ELF-1 (cell line): ENCODE results near the gene MYH14.
A peak's percentile ranks its signal among the peaks of the same experiment; 100 is the strongest.
"Not testable (repeated sequence)": the region's sequence is repeated elsewhere in the genome, so short reads cannot be mapped to it uniquely, and the experiment has no call there.

Experiments used
- DNase-seq: peaks from one replicate; pipeline ENCODE4 v3.0.0-alpha.2; 2016; ENCODE audit warnings: low read depth, low spot score

MYH14 gene

GRCh38 chr19:50318438-50318837 lies 115.0 kb downstream of the MYH14 start:
- DNase-seq, result no peak

DNA sequence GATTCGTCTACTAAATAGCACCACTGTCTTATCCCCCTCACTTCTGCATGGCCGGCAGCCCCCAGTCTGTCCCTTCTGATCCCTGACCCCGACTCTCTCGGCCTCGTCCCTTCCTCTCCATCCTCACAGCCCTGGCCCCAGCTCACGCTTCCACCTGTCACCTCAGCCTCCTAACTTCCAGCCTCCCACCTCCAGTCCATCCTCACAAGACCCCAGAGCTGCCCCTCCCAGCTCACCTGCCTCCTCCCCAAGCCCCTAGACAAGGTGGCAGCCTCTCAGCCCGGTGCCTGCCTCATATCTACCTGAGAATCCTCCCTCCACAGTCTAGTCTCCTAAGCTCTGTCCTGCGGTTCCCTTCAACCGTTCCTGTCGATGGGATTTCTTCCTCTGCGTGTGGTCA lies 115.7 kb downstream of the MYH14 start:
- DNase-seq, result no peak

- DNase-seq, result no peak
These were observed 116.6 kb downstream of the MYH14 start for GRCh38 chr19:50320051-50320450.

DNA sequence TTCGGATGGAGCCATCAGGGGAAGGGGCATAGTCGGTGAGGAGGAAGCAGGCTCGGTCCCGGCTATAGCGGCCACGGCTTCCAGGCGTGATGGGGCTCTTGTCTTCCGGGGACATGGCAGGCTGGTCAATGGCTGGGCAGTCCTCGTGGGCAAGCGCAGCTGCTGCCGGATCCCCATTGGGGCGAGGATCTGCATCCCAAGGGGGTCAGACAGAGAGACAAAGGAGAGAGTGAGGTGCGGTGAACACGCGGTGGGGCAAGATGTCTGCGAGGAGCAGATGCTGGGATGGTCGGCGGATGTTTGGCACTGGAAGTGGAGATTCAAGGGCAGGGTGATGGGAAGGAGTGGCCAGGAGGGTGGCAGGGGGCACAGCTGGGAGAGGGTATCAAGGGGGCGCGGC lies 117.2 kb downstream of the MYH14 start:
- DNase-seq, result no peak

DNA sequence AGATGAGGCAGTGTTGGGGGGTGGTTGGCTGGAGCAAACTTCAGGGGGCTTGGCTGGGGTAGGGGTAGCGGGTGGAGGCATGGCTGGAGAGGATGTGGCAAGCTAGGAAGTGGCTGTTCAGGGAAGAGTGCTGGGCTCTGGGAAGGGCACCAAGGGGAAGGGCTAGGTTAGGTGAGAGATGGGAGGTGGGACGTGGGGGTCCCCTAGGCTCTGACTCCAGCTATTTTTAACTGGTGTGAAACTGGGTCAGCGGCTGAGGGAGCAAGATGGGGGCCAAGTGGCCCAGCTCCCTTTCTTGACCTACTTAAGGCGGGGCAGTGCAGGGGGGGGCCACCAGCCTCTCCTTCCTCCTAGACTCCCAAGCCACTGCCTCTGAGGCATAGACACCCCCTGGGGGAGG lies 118.4 kb downstream of the MYH14 start:
- DNase-seq, result no peak

DNA sequence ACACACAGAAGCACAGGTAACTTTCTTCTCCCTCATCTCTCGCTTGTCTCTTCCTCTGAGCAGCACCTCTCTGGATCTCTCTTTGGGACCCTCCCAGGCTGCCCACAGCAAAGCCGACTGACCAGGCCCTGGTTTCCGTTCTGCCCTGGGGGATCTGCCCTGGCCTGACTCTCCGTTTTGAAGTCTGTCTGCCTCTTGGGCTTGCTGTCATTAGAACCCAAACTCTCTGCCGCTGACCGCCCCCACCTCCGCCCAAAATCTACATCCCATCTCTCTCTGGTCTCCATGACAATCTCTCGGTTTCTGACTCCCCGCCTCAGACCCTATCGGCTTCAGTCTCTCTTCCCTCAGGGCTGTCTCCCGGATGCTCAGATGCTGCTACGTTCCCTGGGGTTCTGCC lies 118.8 kb downstream of the MYH14 start:
- no peak for DNase-seq

DNA sequence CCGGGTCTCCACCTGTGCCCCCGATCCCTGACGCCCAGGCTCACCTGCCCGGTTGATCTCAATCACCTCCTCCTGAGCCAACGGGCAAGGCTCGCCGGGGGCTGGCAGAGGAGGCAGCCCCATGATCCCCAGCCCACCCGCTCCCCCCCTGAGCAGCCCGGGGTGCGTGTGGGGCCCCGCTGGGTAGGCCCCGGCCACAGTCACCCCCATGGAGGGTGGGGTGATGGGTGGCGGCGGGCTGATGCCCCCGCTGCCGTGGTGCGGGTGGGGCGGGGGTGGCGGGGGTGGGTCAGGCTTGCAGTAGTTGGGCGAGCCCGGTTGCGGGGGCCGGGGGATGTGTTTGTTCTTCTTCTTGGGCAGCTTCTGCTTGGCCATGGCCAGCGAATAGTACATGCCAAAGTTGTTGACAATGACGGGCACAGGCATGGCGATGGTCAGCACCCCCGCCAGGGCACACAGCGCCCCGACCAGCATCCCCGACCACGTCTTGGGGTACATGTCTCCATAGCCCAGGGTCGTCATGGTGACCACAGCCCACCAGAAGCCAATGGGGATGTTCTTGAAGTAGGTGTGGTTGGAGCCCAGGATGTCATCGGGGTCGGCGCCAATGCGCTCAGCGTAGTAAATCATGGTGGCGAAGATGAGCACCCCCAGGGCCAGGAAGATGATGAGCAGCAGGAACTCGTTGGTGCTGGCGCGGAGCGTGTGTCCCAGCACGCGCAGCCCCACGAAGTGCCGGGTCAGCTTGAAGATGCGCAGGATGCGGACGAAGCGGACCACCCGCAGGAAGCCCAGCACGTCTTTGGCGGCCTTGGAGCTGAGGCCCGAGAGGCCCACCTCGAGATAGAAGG lies 119.7 kb downstream of the MYH14 start:
- DNase-seq, result no peak

DNA sequence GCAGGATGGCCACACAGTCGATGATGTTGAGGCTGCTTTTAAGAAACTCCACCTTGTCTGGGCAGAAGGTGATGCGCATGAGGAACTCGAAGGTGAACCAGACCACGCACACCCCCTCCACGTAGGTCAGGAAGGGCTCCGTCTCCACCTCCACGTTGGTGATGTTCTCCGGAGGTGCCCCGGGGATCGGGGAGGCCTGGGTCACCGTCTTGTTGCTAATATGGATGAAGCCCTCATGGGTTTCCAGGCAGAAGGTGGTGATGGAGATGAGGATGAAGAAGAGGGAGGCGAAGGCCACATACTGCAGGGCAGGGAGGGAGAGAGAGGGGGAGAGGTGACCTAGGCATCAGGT lies 120.3 kb downstream of the MYH14 start:
- DNase-seq, result no peak

DNA sequence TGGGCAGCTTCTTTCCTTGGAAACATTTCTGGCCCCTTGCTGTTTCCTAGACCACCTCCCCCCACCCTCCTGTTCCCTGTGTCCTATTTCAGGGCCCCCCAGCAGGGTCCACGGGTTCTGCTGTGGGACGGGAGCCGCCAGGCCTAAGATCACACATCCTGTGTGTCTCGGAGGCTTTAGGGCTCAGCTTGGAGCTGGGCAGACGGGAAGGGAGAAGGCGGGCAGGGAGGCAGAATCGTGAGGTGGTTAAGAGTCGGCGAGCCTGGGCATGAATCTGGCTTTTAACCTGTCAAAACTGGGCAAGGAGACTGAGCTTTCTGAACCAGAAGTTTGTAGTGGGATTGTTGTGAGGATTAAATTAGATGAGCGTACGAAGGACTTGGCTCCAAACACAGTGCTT lies 120.9 kb downstream of the MYH14 start:
- no peak for DNase-seq

GRCh38 chr19:50325310-50326100 lies 122.1 kb downstream of the MYH14 start:
- peak; percentile 96 for DNase-seq

DNA sequence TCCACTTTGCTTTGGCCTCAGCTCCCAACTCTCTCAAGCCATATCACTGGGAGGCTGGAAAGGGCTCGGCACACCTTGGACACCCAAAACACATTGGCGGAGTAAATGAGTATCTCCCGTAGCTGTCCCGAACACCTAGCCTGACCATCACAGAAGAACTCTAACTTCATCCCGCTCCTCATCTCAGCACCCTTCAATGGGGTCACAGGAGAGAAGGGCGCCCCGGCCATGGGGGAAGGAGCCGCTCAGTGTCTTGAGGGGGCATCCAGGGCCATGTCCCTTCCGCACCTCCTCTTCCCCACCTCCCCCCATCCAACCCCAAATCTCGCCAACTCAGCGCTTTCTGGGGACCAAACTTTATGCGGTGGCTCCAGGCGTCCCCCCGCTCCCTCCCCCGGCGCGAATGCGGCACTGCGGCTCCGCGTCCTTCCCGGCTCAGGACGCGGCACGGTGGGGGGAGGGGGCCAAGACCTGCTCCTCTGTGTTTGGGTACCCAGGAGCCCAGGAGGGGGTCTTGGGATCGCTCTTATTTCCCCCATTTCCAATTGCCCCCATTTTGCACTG lies 122.8 kb downstream of the MYH14 start:
- no peak for DNase-seq

DNA sequence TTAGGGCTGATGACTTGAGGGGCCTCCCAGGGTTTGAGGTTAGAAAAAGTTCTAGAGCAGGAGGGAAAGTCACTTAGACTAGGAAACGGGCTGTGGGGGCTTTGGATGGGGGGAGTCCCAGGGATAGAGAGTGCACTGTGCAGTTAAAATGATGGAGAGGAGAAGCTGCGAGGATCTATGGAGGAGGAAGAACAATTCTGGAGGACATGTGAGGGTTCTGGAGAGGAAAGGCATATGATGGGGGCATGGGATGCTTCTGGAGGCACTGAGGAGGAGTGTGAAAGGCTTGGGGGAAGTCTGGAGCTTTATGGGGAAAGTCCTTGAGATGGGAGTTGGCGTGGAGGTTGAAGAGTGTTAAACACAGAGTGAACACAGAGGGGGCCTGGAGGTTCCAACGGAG lies 123.6 kb downstream of the MYH14 start:
- no peak for DNase-seq

DNA sequence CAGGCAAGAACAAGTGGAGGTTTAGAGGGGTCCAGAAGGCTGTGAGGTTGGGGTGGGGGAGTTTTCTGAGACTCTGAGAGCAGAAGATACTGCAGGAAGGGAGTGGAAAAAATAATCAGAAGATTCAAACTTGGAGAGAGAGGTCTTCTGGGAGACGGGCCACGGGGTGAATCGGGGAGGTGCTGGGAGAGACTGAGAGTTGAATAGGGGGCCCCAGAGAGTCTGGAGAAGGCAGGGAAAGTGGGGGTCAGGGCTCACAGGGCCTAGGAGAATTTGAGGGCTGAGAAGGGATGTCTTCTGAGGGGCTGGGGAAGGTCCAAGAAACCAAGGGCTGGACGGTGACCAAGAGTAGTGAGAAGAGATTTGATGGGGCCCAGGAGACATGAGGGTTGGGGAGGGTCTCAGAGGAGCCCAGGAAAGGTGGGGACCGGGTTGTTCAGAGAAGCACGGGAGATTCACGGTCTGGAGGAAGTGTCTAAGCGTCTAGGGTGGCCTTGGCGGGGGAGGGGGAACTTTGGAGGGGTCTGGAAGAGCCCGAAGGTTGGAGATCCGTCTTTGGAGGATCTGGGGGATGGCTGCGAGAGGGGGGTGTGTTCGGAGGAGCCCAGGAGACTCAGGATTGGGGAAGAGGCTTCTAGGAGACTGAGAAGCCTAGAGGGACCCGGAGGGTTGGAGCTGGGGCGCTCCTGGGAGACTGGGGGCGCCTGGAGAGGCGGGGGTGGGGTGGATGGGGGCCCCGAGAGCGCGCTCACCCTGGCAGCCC lies 124.2 kb downstream of the MYH14 start:
- DNase-seq, result no peak

DNA sequence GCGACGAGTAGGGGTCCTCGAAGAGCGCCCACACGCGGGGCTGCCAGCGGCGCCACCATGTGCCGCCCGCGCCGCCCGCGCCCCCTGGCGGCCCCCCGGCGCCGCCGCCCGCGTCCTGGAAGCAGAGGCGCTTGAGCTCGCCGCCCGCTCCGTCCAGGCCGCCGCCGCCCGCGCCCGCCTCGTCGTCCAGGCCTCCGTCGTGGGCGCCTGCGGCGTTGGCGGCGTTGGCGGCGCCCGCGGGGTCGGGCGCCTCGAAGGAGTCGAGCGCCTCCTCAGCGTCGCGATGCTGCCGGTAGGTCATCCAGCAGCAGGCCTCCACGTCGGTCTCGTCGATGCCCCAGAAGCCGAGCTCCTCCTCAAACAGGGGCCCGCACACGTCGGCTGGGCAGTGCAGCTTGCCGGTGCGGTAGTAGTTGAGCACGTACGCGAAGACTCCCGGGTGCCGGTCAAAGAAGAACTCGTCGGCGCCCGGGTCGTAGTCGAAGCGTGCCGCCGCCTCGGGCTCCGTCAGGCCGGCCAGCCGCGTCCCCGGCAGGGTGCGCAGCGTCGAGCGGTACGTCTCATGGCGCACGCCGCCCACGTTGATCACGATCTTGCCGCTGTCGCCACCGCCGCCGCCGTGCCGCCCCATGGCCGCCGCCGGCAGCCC lies 124.9 kb downstream of the MYH14 start:
- DNase-seq, result peak; percentile 50

DNA sequence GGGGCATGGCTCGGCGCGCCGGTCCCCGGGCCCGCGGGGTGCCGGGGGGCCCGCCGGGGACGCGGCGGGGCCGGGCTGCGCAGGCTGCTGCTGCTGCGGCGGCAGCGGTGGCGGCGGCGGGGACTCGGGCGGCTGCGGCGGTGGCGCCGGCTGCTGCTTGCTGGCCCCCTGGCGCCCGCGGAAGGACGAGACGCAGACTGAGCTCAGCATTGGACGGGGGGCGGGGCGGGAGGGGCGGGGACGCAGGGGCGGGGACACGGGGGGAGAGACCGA lies 125.4 kb downstream of the MYH14 start:
- no peak for DNase-seq

- peak; percentile 100 for DNase-seq
These were observed 125.9 kb downstream of the MYH14 start, which contains the start of gene KCNC3 for GRCh38 chr19:50329146-50329925. KCNC3 (minus strand) TSS chr19:50329377; CDS start chr19:50329082, 295 bp downstream.

DNA sequence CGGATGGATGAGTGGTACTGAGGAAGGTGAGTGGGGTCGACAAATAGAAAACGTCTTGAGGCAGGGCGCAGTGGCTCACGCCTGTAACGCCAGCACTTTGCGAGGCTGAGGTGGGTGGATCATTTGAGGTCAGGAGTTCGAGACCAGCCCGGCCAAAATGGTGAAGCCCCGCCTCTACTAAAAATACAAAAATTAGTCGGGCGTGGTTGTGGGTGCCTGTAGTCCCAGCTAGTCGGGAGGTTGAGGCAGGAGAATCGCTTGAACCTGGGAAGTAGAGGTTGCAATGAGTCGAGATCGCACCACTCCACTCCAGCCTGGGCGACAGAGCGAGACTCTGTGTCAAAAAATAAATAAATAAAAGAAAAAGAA lies 126.5 kb downstream of the MYH14 start:
- not testable (repeated sequence) for DNase-seq

DNA sequence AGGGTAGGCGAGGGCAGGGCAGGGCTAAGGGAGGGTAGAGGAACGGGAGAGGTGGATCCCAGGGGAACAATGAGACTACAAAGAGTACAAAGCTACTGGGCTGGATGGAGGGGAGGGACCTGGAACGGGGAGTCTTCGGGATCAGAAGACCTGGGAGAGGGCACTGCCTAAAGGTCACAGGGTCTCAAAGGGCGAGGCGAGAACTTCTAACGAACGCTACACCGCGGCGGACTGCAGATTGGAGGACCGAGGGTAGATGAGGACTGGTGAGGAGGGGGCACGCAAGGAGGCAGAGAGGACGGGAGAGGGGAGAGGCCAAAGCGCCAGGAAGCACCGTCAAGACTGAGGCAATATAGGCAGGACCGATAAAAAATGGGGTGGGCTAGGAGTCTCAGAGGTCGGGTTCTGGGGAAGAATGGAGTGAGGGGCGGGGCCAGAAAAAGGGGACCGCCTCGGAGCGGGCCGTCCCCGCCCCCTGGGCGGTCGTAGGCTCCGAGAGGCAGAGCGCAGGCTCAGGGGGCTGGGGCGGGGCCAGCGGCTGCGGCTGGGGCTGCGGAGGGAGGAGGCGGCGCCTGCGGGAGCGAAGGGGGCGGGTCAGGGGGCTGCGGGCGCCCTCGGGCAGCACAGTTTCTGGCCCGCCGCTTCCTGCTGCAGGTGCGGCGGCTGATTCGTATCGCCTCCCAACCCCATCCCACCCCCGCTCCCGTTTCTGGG lies 127.1 kb downstream of the MYH14 start:
- peak; percentile 96 for DNase-seq

DNA sequence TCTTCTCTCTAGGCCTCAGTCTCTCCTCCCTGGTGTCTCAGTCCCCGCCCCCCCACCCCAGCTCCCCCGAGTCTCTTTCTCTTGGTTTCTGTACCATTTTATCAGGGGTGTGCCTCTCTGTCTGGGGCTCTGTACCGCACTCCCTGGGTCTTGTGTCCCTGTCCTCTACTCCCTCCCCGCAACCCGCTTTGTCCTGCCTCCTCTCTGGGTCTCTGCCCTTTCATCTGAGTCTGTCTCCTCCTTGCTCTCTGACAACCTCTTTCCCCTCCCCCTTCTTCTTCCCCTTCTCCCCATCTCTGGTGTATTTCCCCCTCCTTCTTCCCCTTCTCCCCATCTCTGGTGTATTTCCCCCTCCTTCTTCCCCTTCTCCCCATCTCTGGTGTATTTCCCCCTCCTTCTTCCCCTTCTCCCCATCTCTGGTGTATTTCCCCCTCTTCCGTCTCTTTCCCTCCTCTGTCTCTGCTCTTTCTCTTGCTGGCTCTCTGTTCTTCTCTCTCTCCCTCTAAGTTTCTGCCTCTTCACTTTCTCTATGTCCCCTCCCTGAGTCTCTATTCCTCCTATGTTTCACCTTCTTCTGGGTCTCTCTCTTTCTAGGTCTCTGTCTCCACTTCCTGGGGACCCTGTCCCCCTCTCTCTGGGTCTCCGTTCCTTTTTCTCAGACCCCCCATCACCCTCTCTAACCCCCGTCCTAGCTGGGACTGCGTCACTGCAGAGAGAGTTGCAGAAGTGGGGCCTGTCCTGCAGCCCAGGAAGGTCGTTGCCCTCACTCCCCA lies 128.0 kb downstream of the MYH14 start:
- peak; percentile 46 for DNase-seq

DNA sequence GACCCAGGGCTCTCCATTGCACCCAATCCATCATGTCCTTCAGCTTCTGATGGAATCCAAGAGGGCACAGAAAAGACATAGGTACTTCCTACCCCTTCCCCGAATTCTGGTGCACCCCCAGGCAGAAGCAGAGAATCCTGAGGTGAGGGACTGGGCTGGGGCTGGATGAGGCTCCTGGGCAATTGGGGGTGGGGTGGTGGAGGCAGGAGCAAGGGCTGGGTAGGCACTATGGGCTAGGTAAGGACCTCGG lies 128.5 kb downstream of the MYH14 start:
- DNase-seq, result no peak
